ENCODE measurements around the gene SIM1. TPM values are rescaled to one million over a fixed set of nuclear protein-coding genes. Genes with fewer than 3 reads are reported as not detected.
A peak's percentile ranks its signal among the peaks of the same experiment; 100 is the strongest.

SIM1 gene
- total and polyA plus RNA-seq, 2 experiments from 2014 or later: not detected

DNA sequence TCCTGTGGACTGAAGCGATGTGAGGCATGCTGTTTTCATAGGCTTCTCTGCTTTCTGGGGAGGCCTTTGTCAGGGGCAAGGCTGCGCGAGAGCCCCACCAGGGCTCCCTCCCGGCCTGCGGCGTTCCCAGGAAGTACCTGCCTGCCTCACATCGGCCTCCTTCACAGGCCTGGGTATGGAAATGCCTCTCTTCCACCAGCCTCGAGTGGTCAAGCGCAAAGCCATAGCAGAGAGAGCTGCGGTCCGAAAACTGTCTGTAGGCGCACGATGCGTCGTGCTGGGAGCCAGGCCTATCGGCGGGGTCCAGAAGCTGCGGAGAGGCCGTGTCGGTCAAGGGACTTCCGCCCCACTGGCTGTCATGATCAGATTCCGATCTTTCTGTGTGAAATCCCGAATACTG, 71.2 kb downstream of the SIM1 start:
- Histone ChIP-seq H3K27me3 (peaks cover 43% of the 10 kb centered on the region), H3K4me1 (ENCODE audit: low read depth) (peaks cover 7% of the 10 kb centered on the region), H3K9me3 (ENCODE audit: low read depth) (no peaks in the 10 kb centered on the region), H3K27ac (no peak overlapping the region), H3K36me3 (no peaks in the 10 kb centered on the region), H3K4me3 (no peak overlapping the region)
- DNase-seq (ENCODE audit: low read depth in 1 of 2, low spot score in 1 of 2): no peak
- TF ChIP-seq, protein P1, sequence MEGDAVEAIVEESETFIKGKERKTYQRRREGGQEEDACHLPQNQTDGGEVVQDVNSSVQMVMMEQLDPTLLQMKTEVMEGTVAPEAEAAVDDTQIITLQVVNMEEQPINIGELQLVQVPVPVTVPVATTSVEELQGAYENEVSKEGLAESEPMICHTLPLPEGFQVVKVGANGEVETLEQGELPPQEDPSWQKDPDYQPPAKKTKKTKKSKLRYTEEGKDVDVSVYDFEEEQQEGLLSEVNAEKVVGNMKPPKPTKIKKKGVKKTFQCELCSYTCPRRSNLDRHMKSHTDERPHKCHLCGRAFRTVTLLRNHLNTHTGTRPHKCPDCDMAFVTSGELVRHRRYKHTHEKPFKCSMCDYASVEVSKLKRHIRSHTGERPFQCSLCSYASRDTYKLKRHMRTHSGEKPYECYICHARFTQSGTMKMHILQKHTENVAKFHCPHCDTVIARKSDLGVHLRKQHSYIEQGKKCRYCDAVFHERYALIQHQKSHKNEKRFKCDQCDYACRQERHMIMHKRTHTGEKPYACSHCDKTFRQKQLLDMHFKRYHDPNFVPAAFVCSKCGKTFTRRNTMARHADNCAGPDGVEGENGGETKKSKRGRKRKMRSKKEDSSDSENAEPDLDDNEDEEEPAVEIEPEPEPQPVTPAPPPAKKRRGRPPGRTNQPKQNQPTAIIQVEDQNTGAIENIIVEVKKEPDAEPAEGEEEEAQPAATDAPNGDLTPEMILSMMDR (IDR thresholded peaks at IDR 0.05; ENCODE audit: low read depth, low read length): no peak

DNA sequence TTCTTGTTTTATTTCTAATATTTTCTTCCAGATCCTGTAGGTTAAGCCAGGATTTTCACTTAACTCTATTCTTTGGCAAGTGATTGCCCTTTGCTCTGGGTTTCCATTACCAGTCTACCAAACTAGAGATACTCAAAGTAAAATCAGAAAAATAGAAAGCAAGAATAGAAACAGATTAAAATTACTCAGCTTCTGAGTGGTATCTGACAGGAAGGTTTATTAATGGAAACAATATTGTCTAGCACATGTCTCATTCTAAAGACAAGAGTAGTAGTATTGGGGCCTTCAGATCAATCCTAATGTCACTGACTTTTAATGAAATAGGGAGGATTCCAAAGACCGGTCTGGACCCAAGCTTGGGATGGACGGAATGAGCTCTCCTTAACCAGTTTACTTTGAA, 72.3 kb downstream of the SIM1 start:
- Histone ChIP-seq H3K4me3 (no peak overlapping the region), H3K36me3 (no peaks in the 10 kb centered on the region), H3K27ac (no peak overlapping the region)

DNA sequence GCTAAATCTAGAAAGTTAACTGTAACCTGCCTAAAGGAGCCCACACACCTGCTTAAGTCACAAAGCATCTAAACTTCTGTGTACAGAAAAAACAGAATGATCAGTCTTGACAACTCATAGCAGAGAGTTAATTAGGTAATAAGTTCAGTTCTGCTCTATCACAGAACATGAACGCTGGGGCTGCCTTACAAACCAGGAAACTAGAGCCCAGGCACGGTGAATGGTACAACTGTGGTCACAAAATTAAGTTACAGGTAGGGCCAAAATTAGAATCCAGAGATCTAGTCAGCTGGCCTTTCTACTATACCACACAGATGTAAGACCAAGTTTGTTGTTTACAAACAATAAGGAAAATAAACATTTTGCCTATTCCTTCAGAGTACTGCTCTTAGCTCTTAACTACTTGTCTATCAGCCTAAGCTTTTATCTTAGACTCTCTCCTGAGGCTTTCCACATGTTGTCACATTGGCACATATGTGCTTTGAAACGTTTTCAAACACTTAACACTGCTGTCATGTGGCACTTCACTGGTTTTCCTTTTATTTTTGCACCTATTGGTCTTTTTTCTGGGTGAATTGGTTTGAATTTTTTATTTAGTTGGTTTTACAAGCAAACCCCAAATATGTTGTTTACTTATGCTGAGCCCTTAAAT, 75.7 kb downstream of the SIM1 start:
- Histone ChIP-seq H3K27ac (no peak overlapping the region), H3K27me3 (peaks cover 66% of the 10 kb centered on the region), H3K4me1 (ENCODE audit: low read depth) (peaks cover 7% of the 10 kb centered on the region), H3K36me3 (no peaks in the 10 kb centered on the region), H3K4me3 (no peak overlapping the region), H3K9me3 (ENCODE audit: low read depth) (no peaks in the 10 kb centered on the region)
- TF ChIP-seq, protein P1 (IDR thresholded peaks at IDR 0.05; ENCODE audit: low read depth, low read length): no peak
- DNase-seq (ENCODE audit: low read depth in 1 of 2, low spot score in 1 of 2): peak in 1 of 2 donors; percentile 30

More for the DNA sequence above, 72.3 kb downstream of the SIM1 start:
- no peak for DNase-seq (ENCODE audit: low read depth in 1 of 2, low spot score in 1 of 2)
- peaks cover 53% of the 10 kb centered on the region for H3K27me3 ChIP-seq
- peaks cover 7% of the 10 kb centered on the region for H3K4me1 ChIP-seq (ENCODE audit: low read depth)
- no peaks in the 10 kb centered on the region for H3K9me3 ChIP-seq (ENCODE audit: low read depth)
- TF ChIP-seq, protein P1 (IDR thresholded peaks at IDR 0.05; ENCODE audit: low read depth, low read length): no peak

DNA sequence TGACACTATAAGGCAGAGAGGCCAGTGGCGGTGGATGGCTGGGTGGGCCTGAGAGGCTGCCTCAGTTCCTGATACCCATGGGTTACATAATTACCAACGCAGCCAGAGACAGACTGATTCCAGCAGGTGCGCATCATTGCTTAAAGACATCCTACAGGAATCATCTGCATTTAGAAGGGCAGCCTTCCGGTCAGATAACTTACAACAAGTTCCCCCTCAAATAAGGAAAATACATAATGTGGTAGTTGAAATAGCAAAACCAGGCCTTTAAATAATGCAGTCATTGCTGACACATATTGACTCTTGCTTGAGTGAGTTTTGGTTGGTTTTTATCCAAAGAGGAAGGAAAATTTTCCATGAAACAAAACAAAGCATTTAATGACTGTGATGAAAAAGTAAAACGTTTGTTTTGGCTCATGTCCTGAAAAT, 81.9 kb downstream of the SIM1 start:
- Histone ChIP-seq H3K4me3 (no peak overlapping the region), H3K27me3 (peaks cover 34% of the 10 kb centered on the region), H3K9me3 (ENCODE audit: low read depth) (no peaks in the 10 kb centered on the region), H3K27ac (no peak overlapping the region), H3K36me3 (no peaks in the 10 kb centered on the region), H3K4me1 (ENCODE audit: low read depth) (no peaks in the 10 kb centered on the region)
- TF ChIP-seq, protein P1 (IDR thresholded peaks at IDR 0.05; ENCODE audit: low read depth, low read length): no peak
- no peak for DNase-seq (ENCODE audit: low read depth in 1 of 2, low spot score in 1 of 2)

DNA sequence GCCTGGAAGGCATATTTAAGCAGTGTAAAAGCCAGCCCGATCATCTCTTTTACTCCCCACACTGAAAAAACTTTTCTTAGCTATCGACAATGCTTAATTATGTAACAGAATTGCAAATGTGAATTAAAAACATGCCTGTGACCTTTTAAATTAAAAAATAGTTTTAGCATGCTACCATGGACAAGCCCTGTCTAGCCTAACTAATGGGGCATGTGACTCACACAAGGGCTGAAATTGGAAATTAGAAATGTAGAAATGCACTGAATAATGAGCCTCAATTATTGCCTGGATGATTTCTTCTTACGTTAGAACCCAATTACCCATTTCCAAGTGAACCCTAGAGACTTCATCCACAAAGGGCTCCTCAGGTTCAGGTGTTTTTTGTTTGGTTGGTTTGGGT, 82.7 kb downstream of the SIM1 start:
- no peaks in the 10 kb centered on the region for H3K4me1 ChIP-seq (ENCODE audit: low read depth)
- DNase-seq (ENCODE audit: low read depth in 1 of 2, low spot score in 1 of 2): no peak

More for the DNA sequence above, 82.7 kb downstream of the SIM1 start:
- TF ChIP-seq, protein P1 (IDR thresholded peaks at IDR 0.05; ENCODE audit: low read depth, low read length): no peak
- H3K36me3 ChIP-seq: no peaks in the 10 kb centered on the region
- no peak overlapping the region for H3K4me3 ChIP-seq
- H3K27ac ChIP-seq: no peak overlapping the region
- peaks cover 26% of the 10 kb centered on the region for H3K27me3 ChIP-seq
- H3K9me3 ChIP-seq (ENCODE audit: low read depth): no peaks in the 10 kb centered on the region

All from cardiac muscle cell (in vitro differentiated cells and primary cell).